CD4-positive, alpha-beta memory T cell (primary cell): ENCODE measurements around the gene DYNLRB1. TPM values are rescaled to one million over a fixed set of nuclear protein-coding genes. Genes with fewer than 3 reads are reported as not detected.
A peak's percentile ranks its signal among the peaks of the same experiment; 100 is the strongest.

Experiments
- CTCF ChIA-PET: fragments of 350-600 bp; sonication (Branson Sonifier 250); formaldehyde crosslinking; loops from one replicate; lab custom pipeline; 2021; ENCODE audit warnings: inconsistent platforms; ENCODE audit not compliant: partially characterized antibody; lab: Charles Lee
- POLR2A ChIA-PET: fragments of 350-600 bp; sonication (Branson Sonifier 250); formaldehyde crosslinking; loops from one replicate; lab custom pipeline; 2021; ENCODE audit not compliant: partially characterized antibody; lab: Charles Lee
- DNase-seq, 5 donors: peaks; one replicate each; pipeline versions ENCODE4 v3.0.0 to v3.0.0-alpha.2; 2020 to 2022; ENCODE audit warnings: mixed read lengths in 1 of 5
- H3K27ac ChIP-seq: one replicate; pipeline ENCODE4 v1.7.0; 2013; ENCODE audit warnings: low read depth, low read length
- H3K27me3 ChIP-seq: 2 replicates; pipeline ENCODE4 v1.7.0; 2013; ENCODE audit warnings: mild to moderate bottlenecking, low read length, moderate library complexity; ENCODE audit not compliant: insufficient read depth
- H3K36me3 ChIP-seq: 2 replicates; pipeline ENCODE4 v1.7.0; 2013; ENCODE audit warnings: mild to moderate bottlenecking, low read length, moderate library complexity; ENCODE audit not compliant: insufficient read depth
- H3K4me1 ChIP-seq: 2 replicates; pipeline ENCODE4 v1.7.0; 2013; ENCODE audit warnings: mild to moderate bottlenecking, low read length, moderate library complexity; ENCODE audit not compliant: insufficient read depth
- H3K4me3 ChIP-seq, 2 donors: one replicate each; pipeline ENCODE4 v1.7.0; 2013; ENCODE audit warnings: low read length in 2 of 2, mild to moderate bottlenecking in 1 of 2
- H3K9me3 ChIP-seq, 2 donors: one replicate each; pipeline ENCODE4 v1.7.0; 2013; ENCODE audit warnings: low read length in 2 of 2, control low read depth in 1 of 2; ENCODE audit not compliant: control insufficient read depth in 1 of 2
- H3K27ac Mint-ChIP-seq, 7 donors: one replicate each; pipeline ENCODE4 v1.8.0; 2020 to 2021; ENCODE audit warnings: mixed read lengths in 7 of 7, mild to moderate bottlenecking in 6 of 7, inconsistent platforms in 3 of 7, moderate library complexity in 3 of 7
- H3K27me3 Mint-ChIP-seq, 2 donors: one replicate each; pipeline ENCODE4 v1.8.0; 2020 to 2021; ENCODE audit warnings: mixed read lengths in 2 of 2
- H3K36me3 Mint-ChIP-seq, 2 donors: one replicate each; pipeline ENCODE4 v1.8.0; 2020 to 2021; ENCODE audit warnings: mixed read lengths in 2 of 2, inconsistent platforms in 1 of 2, mild to moderate bottlenecking in 1 of 2
- H3K4me1 Mint-ChIP-seq, 4 donors: one replicate each; pipeline ENCODE4 v1.8.0; 2020 to 2021; ENCODE audit warnings: mixed read lengths in 4 of 4, mild to moderate bottlenecking in 1 of 4
- H3K4me3 Mint-ChIP-seq, 8 donors: one replicate each; pipeline ENCODE4 v1.8.0; 2020 to 2021; ENCODE audit warnings: mixed read lengths in 8 of 8, mild to moderate bottlenecking in 7 of 8, moderate library complexity in 6 of 8, inconsistent platforms in 3 of 8
- H3K9me3 Mint-ChIP-seq, 8 donors: one replicate each; pipeline ENCODE4 v1.8.0; 2020 to 2021; ENCODE audit warnings: mixed read lengths in 8 of 8, mild to moderate bottlenecking in 5 of 8, inconsistent platforms in 3 of 8, moderate library complexity in 1 of 8
- intact Hi-C: fragments of 100-400 bp; cut with micrococcal nuclease; formaldehyde crosslinking; loops from one replicate; pipeline ENCODE4 v1.15.1; 2023
- polyA plus RNA-seq, 2 donors: library from polyadenylated mRNA; unstranded; fragments of 300-500 nt; fragmentation: Illumina TruSeq; gene quantifications; one replicate each; pipeline ENCODE4 v1.2.3, GENCODE V29; 2021
- total RNA-seq, 2 experiments: library from RNA; stranded (reverse); gene quantifications; one replicate each; pipeline ENCODE4 v1.2.3, GENCODE V29; 2021

DYNLRB1 gene
- total and polyA plus RNA-seq, 4 experiments from 2014 or later: 75.5 to 311 (median 159) TPM

GRCh38 chr20:34579191-34579978 is 63.2 kb downstream of the DYNLRB1 start:
- ChIA-PET POLR2A (interaction anchor here (0.6 kb wide), 1 partner anchor 10 kb away, joined by 3 read pairs; no protein-coding TSS in a partner anchor), CTCF (interaction anchor here (1.5 kb wide), 1 partner anchor 267 kb away, joined by 5 read pairs; no protein-coding TSS in a partner anchor)
- no peaks in the 10 kb centered on the region for H3K9me3 ChIP-seq
- H3K36me3 ChIP-seq: peaks cover 6% of the 10 kb centered on the region
- Mint-ChIP-seq H3K4me1 (peaks cover 13 to 32% (median 27%) of the 10 kb centered on the region in 4 donors), H3K27me3 (no peaks in the 10 kb centered on the region), H3K9me3 (no peaks in the 10 kb centered on the region), H3K36me3 (peaks cover 26 to 29% of the 10 kb centered on the region in 2 donors), H3K4me3 (no peak overlapping the region), H3K27ac (peak overlapping the region in 6 of 7 donors; percentile 63 to 93 (median 80))
- H3K4me1 ChIP-seq: peaks cover 32% of the 10 kb centered on the region
- peak overlapping the region; percentile 27 for H3K27ac ChIP-seq
- no peak overlapping the region for H3K4me3 ChIP-seq
- intact Hi-C loops: no loop called here
- DNase-seq: no peak
- no peaks in the 10 kb centered on the region for H3K27me3 ChIP-seq

- H3K27me3 ChIP-seq: no peaks in the 10 kb centered on the region
- H3K36me3 ChIP-seq: no peaks in the 10 kb centered on the region
- Mint-ChIP-seq H3K36me3 (peaks cover 22 to 26% of the 10 kb centered on the region in 2 donors), H3K27ac (peak overlapping the region; percentile 63 to 93 (median 92)), H3K27me3 (no peaks in the 10 kb centered on the region), H3K4me1 (peaks cover 13 to 32% (median 27%) of the 10 kb centered on the region in 4 donors), H3K4me3 (peak overlapping the region in 5 of 8 donors; percentile 28 to 67 (median 54)), H3K9me3 (no peaks in the 10 kb centered on the region)
- no peaks in the 10 kb centered on the region for H3K9me3 ChIP-seq
- peak overlapping the region; percentile 27 for H3K27ac ChIP-seq
- no peak overlapping the region for H3K4me3 ChIP-seq
- ChIA-PET POLR2A (interaction anchor here (0.7 kb wide), 1 partner anchor 96 kb away, joined by 3 read pairs; no protein-coding TSS in a partner anchor), CTCF (interaction anchor here (1.5 kb wide), 1 partner anchor 268 kb away, joined by 5 read pairs; no protein-coding TSS in a partner anchor)
- H3K4me1 ChIP-seq: peaks cover 32% of the 10 kb centered on the region
- intact Hi-C loops: no loop called here
- peak in 3 of 5 donors; percentile 9 to 17 (median 12) for DNase-seq
Measured at GRCh38 chr20:34579979-34580940, 64.0 kb downstream of the DYNLRB1 start.

GRCh38 chr20:34581341-34582184 is 65.3 kb downstream of the DYNLRB1 start:
- Mint-ChIP-seq H3K9me3 (no peaks in the 10 kb centered on the region), H3K27ac (peak overlapping the region; percentile 57 to 93 (median 90)), H3K4me3 (peak overlapping the region in 1 of 8 donors; percentile 13), H3K36me3 (peaks cover 29 to 31% of the 10 kb centered on the region in 2 donors), H3K27me3 (no peaks in the 10 kb centered on the region), H3K4me1 (peaks cover 13 to 32% (median 27%) of the 10 kb centered on the region in 4 donors)
- peaks cover 6% of the 10 kb centered on the region for H3K36me3 ChIP-seq
- H3K4me3 ChIP-seq: no peak overlapping the region
- no peaks in the 10 kb centered on the region for H3K27me3 ChIP-seq
- POLR2A ChIA-PET: no interaction called here
- CTCF ChIA-PET: no interaction called here
- intact Hi-C loops: no loop called here
- H3K4me1 ChIP-seq: peaks cover 32% of the 10 kb centered on the region
- DNase-seq: no peak
- no peaks in the 10 kb centered on the region for H3K9me3 ChIP-seq
- H3K27ac ChIP-seq: no peak overlapping the region

GRCh38 chr20:34582221-34582620 is 66.0 kb downstream of the DYNLRB1 start:
- Mint-ChIP-seq H3K27me3 (no peaks in the 10 kb centered on the region), H3K27ac (peak overlapping the region; percentile 57 to 93 (median 89)), H3K9me3 (no peaks in the 10 kb centered on the region), H3K4me3 (no peak overlapping the region), H3K36me3 (peaks cover 31 to 33% of the 10 kb centered on the region in 2 donors), H3K4me1 (peaks cover 13 to 32% (median 27%) of the 10 kb centered on the region in 4 donors)
- intact Hi-C loops: no loop called here
- peaks cover 32% of the 10 kb centered on the region for H3K4me1 ChIP-seq
- no peak overlapping the region for H3K27ac ChIP-seq
- ChIA-PET CTCF (no interaction called here), POLR2A (no interaction called here)
- no peaks in the 10 kb centered on the region for H3K9me3 ChIP-seq
- no peaks in the 10 kb centered on the region for H3K27me3 ChIP-seq
- peaks cover 12% of the 10 kb centered on the region for H3K36me3 ChIP-seq
- no peak overlapping the region for H3K4me3 ChIP-seq
- no peak for DNase-seq

GRCh38 chr20:34582911-34583310 is 66.7 kb downstream of the DYNLRB1 start:
- peaks cover 13 to 32% (median 27%) of the 10 kb centered on the region in 4 donors for H3K4me1 Mint-ChIP-seq
- no peak overlapping the region for H3K4me3 Mint-ChIP-seq
- peaks cover 32% of the 10 kb centered on the region for H3K4me1 ChIP-seq
- no peaks in the 10 kb centered on the region for H3K9me3 Mint-ChIP-seq
- H3K27me3 Mint-ChIP-seq: no peaks in the 10 kb centered on the region
- no peaks in the 10 kb centered on the region for H3K9me3 ChIP-seq
- intact Hi-C loops: no loop called here
- H3K27ac Mint-ChIP-seq: peak overlapping the region in 2 of 7 donors; percentile 35 to 57
- ChIA-PET POLR2A (no interaction called here), CTCF (interaction anchor here (1.0 kb wide), 1 partner anchor 45 kb away, joined by 3 read pairs; no protein-coding TSS in a partner anchor)
- peaks cover 34 to 37% of the 10 kb centered on the region in 2 donors for H3K36me3 Mint-ChIP-seq
- no peak for DNase-seq
- H3K36me3 ChIP-seq: peaks cover 12% of the 10 kb centered on the region
- H3K27me3 ChIP-seq: no peaks in the 10 kb centered on the region
- H3K4me3 ChIP-seq: no peak overlapping the region
- no peak overlapping the region for H3K27ac ChIP-seq

GRCh38 chr20:34583544-34583943 is 67.3 kb downstream of the DYNLRB1 start:
- H3K4me3 Mint-ChIP-seq: no peak overlapping the region
- intact Hi-C loops: no loop called here
- no peaks in the 10 kb centered on the region for H3K9me3 ChIP-seq
- H3K9me3 Mint-ChIP-seq: no peaks in the 10 kb centered on the region
- POLR2A ChIA-PET: no interaction called here
- CTCF ChIA-PET: interaction anchor here (1.0 kb wide), 1 partner anchor 45 kb away, joined by 3 read pairs; no protein-coding TSS in a partner anchor
- peaks cover 13 to 30% (median 27%) of the 10 kb centered on the region in 4 donors for H3K4me1 Mint-ChIP-seq
- H3K4me1 ChIP-seq: peaks cover 32% of the 10 kb centered on the region
- H3K36me3 ChIP-seq: peaks cover 12% of the 10 kb centered on the region
- H3K27ac Mint-ChIP-seq: peak overlapping the region in 1 of 7 donors; percentile 35
- H3K27me3 ChIP-seq: no peaks in the 10 kb centered on the region
- no peak for DNase-seq
- H3K27ac ChIP-seq: no peak overlapping the region
- no peaks in the 10 kb centered on the region for H3K27me3 Mint-ChIP-seq
- H3K36me3 Mint-ChIP-seq: peaks cover 29 to 37% of the 10 kb centered on the region in 2 donors
- H3K4me3 ChIP-seq: no peak overlapping the region
